Body of pancreas (tissue), 4 donors: ENCODE data around the gene RABGAP1. TPM values are rescaled to one million over a fixed set of nuclear protein-coding genes. Genes with fewer than 3 reads are reported as not detected.

Experiments used
- ATAC-seq: fragments of 150-250 bp; one replicate; pipeline ENCODE4 v1.9.1; 2016
- DNase-seq, 4 donors: peaks; one replicate each; pipeline ENCODE4 v3.0.0-alpha.2; 2019
- H3K27ac ChIP-seq, 4 donors: fragments of 200-600 bp; sonication (generic); 1 replicate in 3 of 4; 2 replicates in 1 of 4; pipeline versions ENCODE4 v1.5.1 to v1.6.1; 2016 to 2019; ENCODE audit warnings: mild to moderate bottlenecking in 1 of 4, mixed read lengths in 1 of 4, moderate library complexity in 1 of 4
- H3K27me3 ChIP-seq, 2 donors: fragments of 200-600 bp; sonication (generic); one replicate each; pipeline ENCODE4 v1.6.0; 2016; ENCODE audit warnings: mild to moderate bottlenecking in 1 of 2
- H3K36me3 ChIP-seq, 2 donors: fragments of 200-600 bp; sonication (generic); replicated peaks in 1 of 2; 2 replicates each; pipeline ENCODE4 v1.5.1; 2016; ENCODE audit warnings: low read depth in 2 of 2; ENCODE audit not compliant: insufficient read depth in 1 of 2
- H3K4me1 ChIP-seq: fragments of 200-600 bp; sonication (generic); one replicate; pipeline ENCODE4 v1.6.0; 2016
- H3K4me3 ChIP-seq, 2 donors: fragments of 200-600 bp; sonication (generic); 1 replicate in 1 of 2; 2 replicates in 1 of 2; pipeline ENCODE4 v1.5.1; 2016 to 2019
- H3K9me3 ChIP-seq, 3 donors: fragments of 200-600 bp; sonication (generic); 1 replicate in 2 of 3; 2 replicates in 1 of 3; pipeline ENCODE4 v1.5.1; 2016
- CTCF ChIP-seq, 7 experiments: fragments of 450-650 bp in 4 of 7; fragments of 200-600 bp in 3 of 7; sonication (generic) in 3 of 7; IDR thresholded peaks; one replicate each; pipeline ENCODE4 v1.5.1; 2016 to 2019; ENCODE audit warnings: antibody characterized with exemption in 7 of 7
- POLR2A ChIP-seq, 3 donors: fragments of 450-650 bp; IDR thresholded peaks; one replicate each; pipeline ENCODE4 v1.6.1; 2016; ENCODE audit warnings: antibody characterized with exemption in 3 of 3, mild to moderate bottlenecking in 2 of 3
- WGBS, 2 donors: methylation state at CpG; one replicate each; pipeline ENCODE4 v1.1.5; 2017; 5-methylcytosine and 5-hydroxymethylcytosine counted together
- intact Hi-C: fragments of 100-400 bp; cut with DNase I; formaldehyde crosslinking; loops from one replicate; pipeline ENCODE4 v1.15.1; 2023
- total RNA-seq, 2 donors: library from RNA; depleted of rRNA; stranded (reverse); fragments of >200 nt; gene quantifications; one replicate each; pipeline ENCODE4 v1.1.0, GENCODE V29; 2016

RABGAP1 gene
- total RNA-seq, 2 donors from 2014 or later = 31.1 to 33.6 TPM

GRCh38 chr9:123008909-123009308 is 68.1 kb downstream of the RABGAP1 start:
- Histone ChIP-seq H3K27ac (no peak overlapping the region), H3K4me3 (no peak overlapping the region), H3K36me3 (peaks cover 0 to 2% of the 10 kb centered on the region in 2 donors), H3K27me3 (no peaks in the 10 kb centered on the region), H3K9me3 (no peaks in the 10 kb centered on the region), H3K4me1 (no peaks in the 10 kb centered on the region)
- ATAC-seq (no peak), DNase-seq (no peak)
- intact Hi-C loops = no loop called here
- no peak for TF ChIP-seq POLR2A (IDR thresholded peaks at IDR 0.05)
- TF ChIP-seq CTCF (IDR thresholded peaks at IDR 0.05) = no peak

- H3K4me3 ChIP-seq = no peak overlapping the region
- H3K27ac ChIP-seq = no peak overlapping the region
- ATAC-seq = no peak
- no peaks in the 10 kb centered on the region for H3K4me1 ChIP-seq
- peaks cover 0 to 8% of the 10 kb centered on the region in 2 donors for H3K36me3 ChIP-seq
- intact Hi-C loops = no loop called here
- no peaks in the 10 kb centered on the region for H3K9me3 ChIP-seq
- H3K27me3 ChIP-seq = no peaks in the 10 kb centered on the region
- DNase-seq = no peak
- WGBS, 2 donors = 90 to 91% methylated on average over 3 of the region's 3 CpGs
- TF ChIP-seq POLR2A (IDR thresholded peaks at IDR 0.05) (no peak), CTCF (IDR thresholded peaks at IDR 0.05) (no peak)
Observed at GRCh38 chr9:123011380-123011779, 70.6 kb downstream of the RABGAP1 start.

DNA sequence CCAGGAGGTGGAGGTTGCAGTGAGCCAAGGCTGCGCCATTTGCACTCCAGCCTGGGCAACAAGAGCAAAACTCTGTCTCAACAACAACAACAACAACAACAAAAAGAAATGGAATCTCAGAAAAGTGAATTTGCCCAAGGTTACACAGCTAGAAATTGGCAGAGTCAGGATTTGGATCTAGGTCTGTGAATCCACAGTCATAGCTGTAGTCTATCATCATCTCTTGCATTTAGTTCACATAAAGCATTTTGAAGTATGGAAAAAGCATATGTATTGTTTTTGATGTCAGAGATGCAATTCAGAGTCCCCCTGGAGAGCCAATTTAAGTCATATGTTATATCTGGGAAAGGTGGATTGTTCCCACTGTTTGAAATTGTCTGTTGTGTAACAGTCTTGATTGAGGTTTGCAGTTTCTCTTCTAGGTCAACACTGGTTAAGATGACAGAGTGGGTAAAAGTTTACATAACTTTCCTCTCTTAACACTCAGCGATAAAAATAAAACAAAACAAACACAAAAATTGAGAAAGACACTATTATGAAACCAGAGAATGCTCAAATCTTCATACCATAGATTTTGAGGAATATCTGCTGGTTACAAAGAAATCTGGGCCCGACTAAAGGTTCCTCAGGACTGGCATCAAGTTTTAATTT is 71.2 kb downstream of the RABGAP1 start:
- Histone ChIP-seq H3K27ac (no peak overlapping the region), H3K4me1 (no peaks in the 10 kb centered on the region), H3K36me3 (peaks cover 0 to 8% of the 10 kb centered on the region in 2 donors), H3K9me3 (no peaks in the 10 kb centered on the region), H3K4me3 (no peak overlapping the region), H3K27me3 (no peaks in the 10 kb centered on the region)
- ATAC-seq (no peak), DNase-seq (no peak)
- intact Hi-C loops = no loop called here
- TF ChIP-seq POLR2A (IDR thresholded peaks at IDR 0.05) (no peak), CTCF (IDR thresholded peaks at IDR 0.05) (no peak)
- WGBS, 2 donors = 82 to 89% methylated on average over 3 of the region's 3 CpGs

DNA sequence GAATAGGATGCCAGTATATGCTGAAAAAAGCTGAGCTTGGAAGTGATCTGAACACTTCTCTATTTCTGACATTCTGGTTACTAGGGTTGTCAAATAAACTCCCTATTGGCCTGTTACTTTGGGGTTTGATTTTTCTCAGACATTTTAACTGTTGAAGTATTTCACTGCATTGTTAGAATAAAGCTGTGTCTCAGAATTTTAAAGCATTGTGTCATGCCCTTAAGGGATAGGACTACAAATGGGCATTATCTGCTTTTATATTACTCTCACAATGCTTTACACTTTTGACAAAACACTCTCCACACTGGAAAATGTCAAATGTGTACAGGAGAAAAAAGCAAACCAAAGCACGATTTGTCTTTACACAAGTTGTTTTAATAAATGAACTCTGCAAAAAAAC is 75.8 kb downstream of the RABGAP1 start:
- TF ChIP-seq CTCF (IDR thresholded peaks at IDR 0.05) (no peak), POLR2A (IDR thresholded peaks at IDR 0.05) (no peak)
- no peak for ATAC-seq
- Histone ChIP-seq H3K9me3 (no peaks in the 10 kb centered on the region), H3K36me3 (peaks cover 0 to 13% of the 10 kb centered on the region in 2 donors), H3K4me1 (no peaks in the 10 kb centered on the region), H3K27ac (no peak overlapping the region), H3K27me3 (no peaks in the 10 kb centered on the region), H3K4me3 (no peak overlapping the region)
- DNase-seq = no peak
- intact Hi-C loops = no loop called here
- WGBS, 2 donors = 88 to 92% methylated on average over 1 of the region's 1 CpG

- DNase-seq (no peak), ATAC-seq (no peak)
- Histone ChIP-seq H3K36me3 (peaks cover 5 to 6% of the 10 kb centered on the region in 2 donors), H3K27ac (no peak overlapping the region), H3K27me3 (no peaks in the 10 kb centered on the region), H3K4me3 (no peak overlapping the region), H3K9me3 (no peaks in the 10 kb centered on the region), H3K4me1 (no peaks in the 10 kb centered on the region)
- 71 to 77% methylated on average over 2 of the region's 2 CpGs for WGBS, 2 donors
- intact Hi-C loops = no loop called here
- TF ChIP-seq CTCF (IDR thresholded peaks at IDR 0.05) (no peak), POLR2A (IDR thresholded peaks at IDR 0.05) (no peak)
Observed at GRCh38 chr9:123020796-123021195, 80.0 kb downstream of the RABGAP1 start.
